ENCODE results near the gene LSM3. TPM values are rescaled to one million over a fixed set of nuclear protein-coding genes. Genes with fewer than 3 reads are reported as not detected.
A peak's percentile ranks its signal among the peaks of the same experiment; 100 is the strongest.

The LSM3 gene
- total RNA-seq, 1 experiment from 2014 or later, result 17.4 TPM

- Histone ChIP-seq H4K20me1 (ENCODE audit: insufficient read depth) (no peaks in the 10 kb centered on the region), H3K9me2 (ENCODE audit: insufficient read depth) (no peaks in the 10 kb centered on the region), H3K27me3 (ENCODE audit: insufficient read depth, low read length) (no peaks in the 10 kb centered on the region), H3K36me3 (ENCODE audit: control insufficient read depth in 1 of 2, insufficient read depth in 2 of 2, low read length in 2 of 2) (peaks cover 0 to 5% of the 10 kb centered on the region in 2 experiments; a peak in 2 of 4 replicates), H3K9ac (ENCODE audit: low read length) (no peak overlapping the region), H3K9me3 (ENCODE audit: control insufficient read depth in 1 of 2, insufficient read depth in 1 of 2, low read depth in 1 of 2, low read length in 2 of 2) (no peaks in the 10 kb centered on the region), H3K4me2 (ENCODE audit: low read length) (no peak overlapping the region), H3K27ac (ENCODE audit: low read depth, low read length) (no peak overlapping the region), H3K4me3 (replicated peaks in 1 of 2; ENCODE audit: low read depth in 1 of 2, low read length in 2 of 2) (no peak overlapping the region), H2AFZ (ENCODE audit: low read depth, low read length, poor library complexity, severe bottlenecking) (no peak overlapping the region), H3K4me1 (ENCODE audit: control insufficient read depth in 1 of 2, insufficient read depth in 2 of 2, low read length in 2 of 2) (no peaks in the 10 kb centered on the region), H3K79me2 (ENCODE audit: insufficient read depth, low read length) (peaks cover 5% of the 10 kb centered on the region)
- ChIA-PET RAD21 (ENCODE audit: low non-redundant PET in 1 of 2, low total read pairs in 2 of 2, uncharacterized antibody in 2 of 2, unreplicated experiment in 2 of 2) (no interaction called here), CTCF (interaction anchor here (1.1 kb wide), 1 partner anchor 304 kb away, joined by 4 read pairs; no protein-coding TSS in a partner anchor), POLR2A (interaction anchor here (1.5 kb wide), 1 partner anchor 22 kb away, joined by 4 read pairs; the partner anchor contains the start of genes LSM3 and XPC)
- no peak for ATAC-seq
- TSS peak; percentile 13 for BruUV-seq (replicated peaks)
- intact Hi-C loops (cut with micrococcal nuclease), result loop anchor here (10.0 kb wide), 1 partner anchor 725 kb away; no protein-coding TSS in a partner anchor
- TF ChIP-seq JUND (IDR thresholded peaks at IDR 0.05) (no peak), SRF (IDR thresholded peaks at IDR 0.05; ENCODE audit: low read depth) (no peak), TCF7L2 (IDR thresholded peaks at IDR 0.05; ENCODE audit: borderline replicate concordance, extremely low read depth, insufficient read depth, insufficient read length) (no peak), ZBTB33 (IDR thresholded peaks at IDR 0.05; ENCODE audit: extremely low read depth, insufficient replicate concordance, low read length) (no peak), YY1 (IDR thresholded peaks at IDR 0.05; ENCODE audit: extremely low read depth, insufficient replicate concordance, low read depth, low read length) (no peak), REST (IDR thresholded peaks at IDR 0.05; ENCODE audit: low read depth) (no peak), FOSL1 (IDR thresholded peaks at IDR 0.05; ENCODE audit: low read depth) (no peak), CBX3 (IDR thresholded peaks at IDR 0.05; ENCODE audit: low read depth) (no peak), POLR2AphosphoS5 (IDR thresholded peaks at IDR 0.05; ENCODE audit: low read depth, low read length) (no peak), ZFX (IDR thresholded peaks at IDR 0.05) (no peak), CEBPB (IDR thresholded peaks at IDR 0.05; ENCODE audit: low read depth) (no peak), EGR1 (IDR thresholded peaks at IDR 0.05; ENCODE audit: low read depth) (no peak), POLR2A (IDR thresholded peaks at IDR 0.05; ENCODE audit: borderline replicate concordance, extremely low read depth, insufficient read depth, insufficient read length) (no peak), ATF3 (IDR thresholded peaks at IDR 0.05) (no peak), MAX (IDR thresholded peaks at IDR 0.05) (no peak), SIN3A (IDR thresholded peaks at IDR 0.05; ENCODE audit: low read depth) (no peak), EZH2phosphoT487 (IDR thresholded peaks at IDR 0.05; ENCODE audit: borderline replicate concordance) (no peak), SP1 (IDR thresholded peaks at IDR 0.05; ENCODE audit: low read depth) (no peak), EZH2 (IDR thresholded peaks at IDR 0.05) (no peak), ZNF274 (IDR thresholded peaks at IDR 0.05; ENCODE audit: low read depth, low read length) (no peak)
- no peak for DNase-seq (ENCODE audit: low read depth, low spot score)
These were observed 21.7 kb downstream of the LSM3 start for GRCh38 chr3:14200276-14200675.

Data from HCT116 (cell line).